GM12864 (cell line): Measurements from ENCODE around the gene ASB6.

ENCODE experiments used
- DNase-seq: peaks from one replicate; pipeline ENCODE4 v3.0.0-alpha.2; 2011; ENCODE audit warnings: low read depth
- H3K4me3 ChIP-seq: 2 replicates; pipeline ENCODE4 v1.5.1; 2011; ENCODE audit warnings: mild to moderate bottlenecking, low read depth, low read length, control low read depth
- TF ChIP-seq, protein P1 (sequence below): IDR thresholded peaks from 2 replicates; pipeline ENCODE4 v1.5.1; 2011; ENCODE audit warnings: low read depth, mild to moderate bottlenecking, moderate library complexity, low read length, control low read depth, inconsistent platforms; ENCODE audit errors: missing control alignments

Gene ASB6

DNA sequence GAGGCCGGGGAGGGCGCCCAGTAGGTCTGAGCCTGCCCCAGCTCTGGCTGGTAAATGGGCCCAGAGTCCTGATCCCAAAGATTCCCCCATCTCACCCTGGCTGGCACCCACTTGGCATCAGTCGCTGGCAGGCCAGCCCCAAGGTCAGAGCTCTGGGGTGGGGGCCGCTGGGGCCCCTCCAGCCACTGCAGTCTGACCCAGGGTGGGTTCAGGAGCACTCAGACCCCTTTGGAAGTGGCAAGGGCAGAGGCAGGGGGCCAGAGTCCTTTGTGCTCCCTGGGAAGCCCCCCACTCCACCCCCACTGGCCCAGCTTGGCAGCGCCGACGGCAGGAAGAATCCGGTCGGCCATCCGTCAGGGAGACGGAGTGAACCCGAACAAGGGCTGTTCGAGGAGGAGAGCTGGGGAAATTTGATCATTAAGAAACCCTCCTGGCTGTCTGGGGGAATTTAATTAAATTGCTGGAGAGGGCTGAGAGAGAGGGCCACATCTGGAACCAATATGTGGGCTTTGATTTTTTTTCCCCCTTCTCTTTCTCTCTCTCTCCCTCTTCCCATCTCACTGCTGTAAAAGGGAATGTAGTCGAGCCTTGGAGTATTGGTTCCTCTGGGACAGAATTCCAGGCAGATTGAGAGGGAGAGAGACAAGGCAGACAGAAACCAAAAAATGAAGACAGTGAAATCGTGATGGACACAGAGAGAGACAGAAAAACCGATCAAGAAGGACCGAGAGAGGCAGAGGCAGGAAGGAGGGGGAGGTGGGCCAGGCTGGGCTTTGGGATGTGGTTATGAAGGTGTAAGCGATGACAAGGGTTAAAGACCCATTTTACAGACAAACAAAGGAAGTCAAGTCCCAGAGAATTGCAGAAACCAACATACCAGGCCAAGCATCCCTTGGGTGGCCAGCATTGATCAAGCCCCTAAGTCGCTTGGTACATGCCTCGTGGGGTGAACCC lies 8.1 kb upstream of the ASB6 start:
- no peak overlapping the region for H3K4me3 ChIP-seq
- DNase-seq, result no peak
- TF ChIP-seq, protein P1, sequence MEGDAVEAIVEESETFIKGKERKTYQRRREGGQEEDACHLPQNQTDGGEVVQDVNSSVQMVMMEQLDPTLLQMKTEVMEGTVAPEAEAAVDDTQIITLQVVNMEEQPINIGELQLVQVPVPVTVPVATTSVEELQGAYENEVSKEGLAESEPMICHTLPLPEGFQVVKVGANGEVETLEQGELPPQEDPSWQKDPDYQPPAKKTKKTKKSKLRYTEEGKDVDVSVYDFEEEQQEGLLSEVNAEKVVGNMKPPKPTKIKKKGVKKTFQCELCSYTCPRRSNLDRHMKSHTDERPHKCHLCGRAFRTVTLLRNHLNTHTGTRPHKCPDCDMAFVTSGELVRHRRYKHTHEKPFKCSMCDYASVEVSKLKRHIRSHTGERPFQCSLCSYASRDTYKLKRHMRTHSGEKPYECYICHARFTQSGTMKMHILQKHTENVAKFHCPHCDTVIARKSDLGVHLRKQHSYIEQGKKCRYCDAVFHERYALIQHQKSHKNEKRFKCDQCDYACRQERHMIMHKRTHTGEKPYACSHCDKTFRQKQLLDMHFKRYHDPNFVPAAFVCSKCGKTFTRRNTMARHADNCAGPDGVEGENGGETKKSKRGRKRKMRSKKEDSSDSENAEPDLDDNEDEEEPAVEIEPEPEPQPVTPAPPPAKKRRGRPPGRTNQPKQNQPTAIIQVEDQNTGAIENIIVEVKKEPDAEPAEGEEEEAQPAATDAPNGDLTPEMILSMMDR, result no peak

DNA sequence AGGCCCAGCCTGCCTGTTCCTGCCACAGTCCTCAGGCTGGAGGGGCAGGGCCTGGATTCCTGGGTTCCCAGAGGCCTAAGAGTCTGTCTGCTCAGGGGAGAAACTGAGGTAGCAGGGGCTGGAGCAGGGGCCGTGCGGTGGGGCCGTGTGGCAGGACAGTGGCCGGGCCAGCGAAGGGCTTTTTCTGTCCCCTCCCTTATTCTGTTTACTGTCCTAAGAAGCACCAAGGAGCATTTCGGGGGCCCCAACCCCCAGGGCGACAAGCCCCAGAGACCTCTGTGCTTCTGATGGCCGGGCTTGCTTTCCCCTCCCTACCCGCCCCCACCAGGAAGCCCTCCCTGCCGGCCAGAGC lies 6.8 kb upstream of the ASB6 start:
- no peak for DNase-seq
- TF ChIP-seq, protein P1, result no peak
- H3K4me3 ChIP-seq, result no peak overlapping the region

DNA sequence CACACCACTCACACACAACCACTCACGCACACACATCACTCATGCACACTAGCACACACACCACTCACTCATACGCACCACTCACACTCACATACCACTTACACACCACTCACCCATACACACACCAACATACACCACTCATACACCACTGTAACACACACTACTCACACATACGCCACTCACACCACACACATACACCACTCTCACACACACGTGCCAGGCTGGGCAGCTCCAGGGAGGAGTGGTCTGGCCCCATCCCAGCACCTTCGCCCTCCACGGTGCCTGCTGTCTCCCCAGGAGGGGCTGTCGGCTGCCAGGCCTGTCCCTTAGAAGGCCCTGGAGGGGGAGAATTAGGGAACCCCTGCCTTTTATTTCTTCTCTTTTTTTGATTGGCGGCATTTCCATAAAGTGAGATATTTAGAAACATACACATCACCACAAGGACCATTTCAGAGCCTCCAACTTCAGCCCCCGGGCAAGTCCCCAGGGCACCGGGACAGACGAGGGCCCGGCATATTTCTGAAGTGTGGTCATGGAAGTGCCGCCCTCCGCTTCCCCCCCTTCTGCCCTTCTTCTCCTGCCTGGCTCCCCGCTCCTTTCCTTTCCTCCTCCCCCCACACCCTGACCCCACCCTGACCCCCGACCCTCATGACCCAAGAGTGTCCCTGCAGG lies 6.3 kb upstream of the ASB6 start:
- no peak overlapping the region for H3K4me3 ChIP-seq
- DNase-seq, result no peak
- TF ChIP-seq, protein P1, result no peak

GRCh38 chr9:129647635-129648034 lies 5.7 kb upstream of the ASB6 start:
- DNase-seq, result no peak
- H3K4me3 ChIP-seq, result no peak overlapping the region
- TF ChIP-seq, protein P1, result no peak

DNA sequence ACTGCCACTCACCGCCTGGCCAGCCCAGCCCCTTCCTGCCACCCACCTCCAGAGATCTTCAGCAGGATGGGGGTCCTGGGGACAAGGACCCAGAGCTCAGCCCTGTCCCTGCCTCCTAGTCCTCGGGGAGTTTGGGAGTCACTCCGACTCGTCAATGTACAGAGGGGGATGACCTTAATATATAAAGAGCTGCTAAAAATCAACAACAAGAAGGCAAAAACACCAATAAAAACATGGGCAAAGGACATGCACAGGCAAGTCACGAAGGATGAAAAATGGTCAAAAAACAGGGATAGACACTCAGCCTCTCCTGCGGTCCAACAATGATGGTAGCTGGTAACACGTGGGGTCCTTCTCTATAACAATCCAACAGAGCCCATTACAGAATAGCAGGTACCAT lies 4.7 kb upstream of the ASB6 start:
- TF ChIP-seq, protein P1, result no peak
- H3K4me3 ChIP-seq, result no peak overlapping the region

GRCh38 chr9:129646252-129646651 lies 4.3 kb upstream of the ASB6 start:
- no peak overlapping the region for H3K4me3 ChIP-seq
- TF ChIP-seq, protein P1, result no peak
- DNase-seq, result no peak

More for the DNA sequence above, 4.7 kb upstream of the ASB6 start:
- DNase-seq, result no peak

GRCh38 chr9:129644902-129645301 lies 3.0 kb upstream of the ASB6 start:
- TF ChIP-seq, protein P1, result no peak
- H3K4me3 ChIP-seq, result no peak overlapping the region
- DNase-seq, result no peak
